IMR-90 (cell line): ENCODE measurements around the gene H1-8. TPM values are rescaled to one million over a fixed set of nuclear protein-coding genes. Genes with fewer than 3 reads are reported as not detected.

Experiments used
- FOS ChIP-seq: fragments of 150-350 bp; IDR thresholded peaks from 2 replicates; pipeline ENCODE4 v1.6.1; 2016; ENCODE audit warnings: low read depth, low read length
- MAZ ChIP-seq: IDR thresholded peaks from 2 replicates; pipeline ENCODE4 v1.6.1; 2012; ENCODE audit warnings: low read depth, mild to moderate bottlenecking, low read length, improper control_type of control experiment, moderate library complexity, borderline replicate concordance
- NFE2L2 ChIP-seq: fragments of 150-350 bp; IDR thresholded peaks from 2 replicates; pipeline ENCODE4 v1.6.1; 2016; ENCODE audit warnings: low read depth, mild to moderate bottlenecking, low read length
- SMC3 ChIP-seq: fragments of 150-350 bp; IDR thresholded peaks from 2 replicates; pipeline ENCODE4 v1.6.1; 2016; ENCODE audit warnings: low read depth, mild to moderate bottlenecking, antibody characterized with exemption, low read length, moderate library complexity
- polyA plus RNA-seq, 3 experiments: library from polyadenylated mRNA; depleted of rRNA; stranded (reverse); fragments of >200 nt; gene quantifications; 2 replicates each; pipeline ENCODE4 v1.2.3, GENCODE V29; 2012; ENCODE audit warnings: low replicate concordance in 1 of 3
- total RNA-seq: library from RNA; depleted of rRNA; stranded (reverse); fragments of >200 nt; gene quantifications from 2 replicates; pipeline ENCODE4 v1.2.3, GENCODE V29; 2012

H1-8 gene
- total and polyA plus RNA-seq, 2 of the 4 experiments (the other 2 are of a cell fraction) = not detected

GRCh38 chr3:129596194-129597086 lies 53.5 kb downstream of the H1-8 start (continued):
- peak; percentile 88 for TF ChIP-seq MAZ
- no peak for TF ChIP-seq NFE2L2
- TF ChIP-seq SMC3 = peak; percentile 25; the same call in 1 of the 2 replicates
- TF ChIP-seq FOS = peak; percentile 69; the same call in 1 of the 2 replicates
